HepG2 (cell line): Measurements from ENCODE around the gene ZNF445. TPM values are rescaled to one million over a fixed set of nuclear protein-coding genes. Genes with fewer than 3 reads are reported as not detected.

Experiments
- ATAC-seq: fragments of 200-7000 bp; cut with Tn5 transposase; 3 replicates; pipeline ENCODE4 v1.9.1; 2020; ENCODE audit warnings: mild to moderate bottlenecking, moderate library complexity
- BruUV-seq: library from RNA; stranded (reverse); fragments of 400-500 nt; replicated peaks from 2 replicates; lab custom pipeline; 2021; lab: Mats Ljungman, UMichigan
- CTCF ChIA-PET: fragments of 300-600 bp; formaldehyde crosslinking; extraction: SDS; loops from one replicate; lab custom pipeline; 2021; ENCODE audit warnings: low total read pairs, inconsistent platforms, low intra/inter-chr PET ratio; lab: Yijun Ruan, JAX
- POLR2A ChIA-PET: fragments of 350-600 bp; sonication (Branson Sonifier 250); formaldehyde crosslinking; loops from one replicate; lab custom pipeline; 2020; ENCODE audit warnings: antibody characterized with exemption, inconsistent platforms; lab: Yijun Ruan, JAX
- DNase-seq: peaks from one replicate; pipeline ENCODE4 v3.0.0-alpha.2; 2015; ENCODE audit warnings: low spot score
- FAIRE-seq: peaks from 3 replicates; lab custom pipeline; 2011; peaks lifted over from hg19 to GRCh38; lab: Jason Lieb, UNC
- H2AFZ ChIP-seq: one replicate; pipeline ENCODE4 v1.6.1; 2011; ENCODE audit warnings: low read length, inconsistent platforms
- H3K27ac ChIP-seq: fragments of 300-600 bp; 3 replicates; pipeline ENCODE4 v1.8.0; 2011; ENCODE audit warnings: mixed run types, mild to moderate bottlenecking, mixed read lengths, low read length, inconsistent platforms; ENCODE audit not compliant: insufficient read depth; ENCODE audit errors: extremely low read length
- H3K27me3 ChIP-seq, 2 experiments: fragments of 200-600 bp in 1 of 2; 2 replicates in 1 of 2; 3 replicates in 1 of 2; pipeline versions ENCODE4 v1.6.0 to v1.8.0; 2011; ENCODE audit warnings: low read length in 2 of 2, mild to moderate bottlenecking in 2 of 2, moderate library complexity in 2 of 2, inconsistent platforms in 1 of 2; ENCODE audit not compliant: insufficient read depth in 2 of 2, control insufficient read depth in 1 of 2
- H3K36me3 ChIP-seq, 2 experiments: fragments of 200-600 bp in 1 of 2; replicated peaks in 1 of 2; 2 replicates in 1 of 2; 3 replicates in 1 of 2; pipeline versions ENCODE4 v1.5.1 to v1.8.0; 2011; ENCODE audit warnings: low read length in 2 of 2, inconsistent platforms in 1 of 2; ENCODE audit not compliant: insufficient read depth in 2 of 2, control insufficient read depth in 1 of 2
- H3K4me1 ChIP-seq: 2 replicates; pipeline ENCODE4 v1.5.1; 2012; ENCODE audit warnings: low read length, inconsistent platforms; ENCODE audit not compliant: insufficient read depth
- H3K4me2 ChIP-seq: 2 replicates; pipeline ENCODE4 v1.6.0; 2011; ENCODE audit warnings: low read depth, low read length, inconsistent platforms
- H3K4me3 ChIP-seq, 3 experiments: fragments of 200-600 bp in 1 of 3; sonication (generic), shearing (Covaris generic) in 1 of 3; replicated peaks in 1 of 3; 2 replicates each; pipeline ENCODE4 v1.5.1; 2011 to 2016; ENCODE audit warnings: low read length in 3 of 3, inconsistent platforms in 2 of 3, low read depth in 2 of 3, mild to moderate bottlenecking in 2 of 3, control low read depth in 1 of 3, mixed read lengths in 1 of 3; ENCODE audit not compliant: insufficient read depth in 1 of 3
- H3K79me2 ChIP-seq: one replicate; pipeline ENCODE4 v1.6.1; 2011; ENCODE audit warnings: low read length, inconsistent platforms; ENCODE audit not compliant: insufficient read depth
- H3K9ac ChIP-seq: 2 replicates; pipeline ENCODE4 v1.6.0; 2011; ENCODE audit warnings: mild to moderate bottlenecking, low read depth, low read length, inconsistent platforms; ENCODE audit not compliant: insufficient read depth
- H3K9me3 ChIP-seq: 2 replicates; pipeline ENCODE4 v1.5.1; 2012; ENCODE audit warnings: mild to moderate bottlenecking, low read length
- H4K20me1 ChIP-seq: 2 replicates; pipeline ENCODE4 v1.6.0; 2011; ENCODE audit warnings: inconsistent platforms, mild to moderate bottlenecking, low read length, moderate library complexity; ENCODE audit not compliant: insufficient read depth
- DNMT3B ChIP-seq: conservative IDR thresholded peaks from 2 replicates; pipeline ENCODE4 v1.6.1; 2016; ENCODE audit warnings: missing biosample characterization, control low read depth
- KLF9 ChIP-seq: IDR thresholded peaks from 2 replicates; pipeline ENCODE4 v1.6.1; 2016; ENCODE audit warnings: low read depth
- MEIS1 ChIP-seq: sonication (generic); formaldehyde crosslinking; IDR thresholded peaks from 2 replicates; pipeline ENCODE4 v1.9.0; 2021; ENCODE audit warnings: mild to moderate bottlenecking, missing genetic modification reagents, moderate library complexity, borderline replicate concordance
- RELA ChIP-seq: sonication (generic); formaldehyde crosslinking; IDR thresholded peaks from 2 replicates; pipeline ENCODE4 v1.4.0; 2020; ENCODE audit warnings: missing genetic modification reagents
- TSC22D2 ChIP-seq: sonication (generic); formaldehyde crosslinking; IDR thresholded peaks from 2 replicates; pipeline ENCODE4 v1.5.1; 2020; ENCODE audit warnings: missing genetic modification reagents, mild to moderate bottlenecking, borderline replicate concordance
- ZNF205 ChIP-seq: IDR thresholded peaks from 2 replicates; pipeline ENCODE4 v1.6.1; 2018; ENCODE audit warnings: missing biosample characterization, missing genetic modification reagents
- ZNF704 ChIP-seq: sonication (generic); formaldehyde crosslinking; IDR thresholded peaks from 2 replicates; pipeline ENCODE4 v1.8.1; 2023; ENCODE audit warnings: mild to moderate bottlenecking, inconsistent platforms, moderate library complexity, missing genetic modification reagents, borderline replicate concordance
- WGBS: methylation state at CpG from one replicate; pipeline ENCODE4 v1.1.6; 2017; ENCODE audit warnings: low lambda C conversion rate; 5-methylcytosine and 5-hydroxymethylcytosine counted together
- in situ Hi-C: cut with HindIII; loops from 2 replicates; pipeline ENCODE4 v1.10.0; 2017; ENCODE audit warnings: low pct_unique_long_range_greater_than_20kb; ENCODE audit not compliant: extremely low pct_ligation_motif_present
- intact Hi-C: fragments of 100-400 bp; cut with micrococcal nuclease; formaldehyde crosslinking; loops from one replicate; pipeline ENCODE4 v1.10.0; 2022; ENCODE audit not compliant: unreplicated experiment
- polyA plus RNA-seq, 8 experiments: library from polyadenylated mRNA; depleted of rRNA in 3 of 8; stranded (reverse) in 7 of 8; unstranded in 1 of 8; fragments of >200 nt; fragmentation: Illumina TruSeq in 4 of 8; extraction: Trizol in 4 of 8; gene quantifications; 2 replicates each; pipeline versions ENCODE4 v1.2.1 to v1.2.3, GENCODE V29; 2011 to 2016; ENCODE audit warnings: low read depth in 4 of 8, missing spikeins in 1 of 8, mixed read lengths in 1 of 8; ENCODE audit not compliant: insufficient read depth in 1 of 8
- total RNA-seq, 5 experiments: library from RNA; depleted of rRNA; stranded (reverse); fragments of >200 nt; fragmentation: Illumina TruSeq; extraction: Trizol; gene quantifications; 2 replicates each; pipeline ENCODE4 v1.2.3, GENCODE V29; 2016; ENCODE audit warnings: low read depth in 1 of 5
- TF ChIP-seq, protein P1 (sequence below): sonication (generic); formaldehyde crosslinking; IDR thresholded peaks from 2 replicates; pipeline ENCODE4 v1.4.0; 2020; ENCODE audit warnings: missing genetic modification reagents
- TF ChIP-seq, protein P2 (sequence below): sonication (generic); formaldehyde crosslinking; IDR thresholded peaks from 2 replicates; pipeline ENCODE4 v1.5.0; 2020; ENCODE audit warnings: mild to moderate bottlenecking, missing genetic modification reagents

Gene ZNF445
- total and polyA plus RNA-seq, 2 of the 13 experiments (the other 11 are each of a cell fraction or from before 2014, with no cell fraction given), result 4.4 to 10.3 TPM

- BruUV-seq, result no TSS peak
- H2AFZ ChIP-seq, result no peak overlapping the region
- in situ Hi-C loops, result no loop called here
- H3K4me2 ChIP-seq, result no peak overlapping the region
- H3K36me3 ChIP-seq, result peaks cover 0 to 1% of the 10 kb centered on the region in 2 experiments; a peak in 1 of 5 replicates
- no peaks in the 10 kb centered on the region for H4K20me1 ChIP-seq
- intact Hi-C loops, result no loop called here
- no peaks in the 10 kb centered on the region for H3K9me3 ChIP-seq
- no peak overlapping the region for H3K27ac ChIP-seq
- FAIRE-seq (no peak), DNase-seq (no peak), ATAC-seq (no peak)
- H3K27me3 ChIP-seq, result no peaks in the 10 kb centered on the region
- no peaks in the 10 kb centered on the region for H3K79me2 ChIP-seq
- no peak overlapping the region for H3K9ac ChIP-seq
- TF ChIP-seq DNMT3B (CRISPR knock-in tag) (no peak), MEIS1 (CRISPR knock-in tag) (no peak), KLF9 (CRISPR knock-in tag) (no peak), ZNF704 (CRISPR knock-in tag) (no peak), RELA (no peak), TSC22D2 (CRISPR knock-in tag) (no peak), ZNF205 (CRISPR knock-in tag) (no peak)
- TF ChIP-seq, protein P1, sequence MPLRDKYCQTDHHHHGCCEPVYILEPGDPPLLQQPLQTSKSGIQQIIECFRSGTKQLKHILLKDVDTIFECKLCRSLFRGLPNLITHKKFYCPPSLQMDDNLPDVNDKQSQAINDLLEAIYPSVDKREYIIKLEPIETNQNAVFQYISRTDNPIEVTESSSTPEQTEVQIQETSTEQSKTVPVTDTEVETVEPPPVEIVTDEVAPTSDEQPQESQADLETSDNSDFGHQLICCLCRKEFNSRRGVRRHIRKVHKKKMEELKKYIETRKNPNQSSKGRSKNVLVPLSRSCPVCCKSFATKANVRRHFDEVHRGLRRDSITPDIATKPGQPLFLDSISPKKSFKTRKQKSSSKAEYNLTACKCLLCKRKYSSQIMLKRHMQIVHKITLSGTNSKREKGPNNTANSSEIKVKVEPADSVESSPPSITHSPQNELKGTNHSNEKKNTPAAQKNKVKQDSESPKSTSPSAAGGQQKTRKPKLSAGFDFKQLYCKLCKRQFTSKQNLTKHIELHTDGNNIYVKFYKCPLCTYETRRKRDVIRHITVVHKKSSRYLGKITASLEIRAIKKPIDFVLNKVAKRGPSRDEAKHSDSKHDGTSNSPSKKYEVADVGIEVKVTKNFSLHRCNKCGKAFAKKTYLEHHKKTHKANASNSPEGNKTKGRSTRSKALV (CRISPR knock-in tag), result no peak
- TF ChIP-seq, protein P2, sequence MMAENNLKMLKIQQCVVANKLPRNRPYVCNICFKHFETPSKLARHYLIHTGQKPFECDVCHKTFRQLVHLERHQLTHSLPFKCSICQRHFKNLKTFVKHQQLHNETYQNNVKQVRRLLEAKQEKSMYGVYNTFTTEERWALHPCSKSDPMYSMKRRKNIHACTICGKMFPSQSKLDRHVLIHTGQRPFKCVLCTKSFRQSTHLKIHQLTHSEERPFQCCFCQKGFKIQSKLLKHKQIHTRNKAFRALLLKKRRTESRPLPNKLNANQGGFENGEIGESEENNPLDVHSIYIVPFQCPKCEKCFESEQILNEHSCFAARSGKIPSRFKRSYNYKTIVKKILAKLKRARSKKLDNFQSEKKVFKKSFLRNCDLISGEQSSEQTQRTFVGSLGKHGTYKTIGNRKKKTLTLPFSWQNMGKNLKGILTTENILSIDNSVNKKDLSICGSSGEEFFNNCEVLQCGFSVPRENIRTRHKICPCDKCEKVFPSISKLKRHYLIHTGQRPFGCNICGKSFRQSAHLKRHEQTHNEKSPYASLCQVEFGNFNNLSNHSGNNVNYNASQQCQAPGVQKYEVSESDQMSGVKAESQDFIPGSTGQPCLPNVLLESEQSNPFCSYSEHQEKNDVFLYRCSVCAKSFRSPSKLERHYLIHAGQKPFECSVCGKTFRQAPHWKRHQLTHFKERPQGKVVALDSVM (CRISPR knock-in tag), result peak; percentile 72
- peaks cover 22% of the 10 kb centered on the region for H3K4me1 ChIP-seq
- no peak overlapping the region for H3K4me3 ChIP-seq
- 82% methylated on average over 9 of the region's 9 CpGs for WGBS
- POLR2A ChIA-PET, result no interaction called here
- CTCF ChIA-PET, result no interaction called here
Observed at GRCh38 chr3:44395714-44396113, 81.8 kb downstream of the ZNF445 start.
